ENCODE data around the gene WRAP73. TPM values are rescaled to one million over a fixed set of nuclear protein-coding genes. Genes with fewer than 3 reads are reported as not detected.

The WRAP73 gene
- total RNA-seq, 4 donors from 2014 or later: 19.7 to 30.4 (median 25.5) TPM

DNA sequence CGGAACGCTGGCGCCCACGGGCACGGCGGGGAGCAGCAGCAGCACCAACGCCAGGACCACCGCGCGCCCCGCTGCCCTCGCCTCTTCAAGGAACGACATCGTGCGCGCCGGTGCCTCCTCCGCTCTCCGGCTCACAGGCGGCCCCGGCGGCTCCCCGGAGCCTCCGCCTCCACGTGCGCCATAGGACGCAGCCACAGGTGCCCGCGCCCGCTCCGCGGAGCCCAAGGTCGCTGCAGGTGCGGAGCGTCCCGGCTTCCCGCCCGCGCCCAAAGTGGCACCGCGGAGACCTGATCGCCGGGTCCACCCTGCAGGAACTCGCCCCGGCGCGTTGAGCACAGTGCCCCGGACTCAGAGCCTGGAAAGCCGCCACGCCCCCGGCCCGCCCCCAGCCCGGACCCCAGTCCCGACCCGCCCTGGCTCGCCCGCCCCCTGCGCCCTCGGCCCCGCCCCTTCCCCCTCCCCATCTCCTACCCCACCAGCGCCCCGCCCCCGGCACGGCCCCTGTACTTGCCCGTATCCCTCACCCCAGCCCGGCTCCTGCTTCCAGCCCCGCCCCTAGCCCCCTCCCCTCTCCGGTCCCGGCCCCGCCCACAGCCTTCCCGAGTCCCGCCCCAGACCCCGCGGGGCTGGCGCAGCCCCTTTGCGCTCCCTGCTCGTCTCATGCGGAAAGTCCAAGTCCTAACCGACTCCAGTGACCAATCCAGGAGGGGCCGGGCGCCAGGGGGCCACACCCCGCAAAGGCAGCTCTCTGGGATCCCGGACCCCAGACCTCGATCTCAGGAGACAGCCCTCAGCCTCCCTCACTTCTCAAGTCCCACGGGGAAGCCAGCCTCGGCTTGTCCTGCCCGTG is 38.5 kb downstream of the WRAP73 start, which contains the start of gene MEGF6:
Gene MEGF6, minus strand, starts transcription at position 339 of the 850 bp plus-strand sequence. Its CDS starts 240 bp downstream, at position 99.
- DNase-seq: peak; percentile 66
- in situ Hi-C loops (cut with MboI; ENCODE audit: low pct_ligation_motif_present in 1 of 4, low pct_unique_long_range_greater_than_20kb in 1 of 4, low sequenced_read_pairs in 3 of 4) (no loop called here), intact Hi-C loops (cut with DNase I; ENCODE audit: low total_unique reads) (no loop called here)
- peak within 1 kb of the TSS in 3 of 4 donors; percentile 25 to 44 (median 40) for H3K4me3 ChIP-seq
- H3K4me1 ChIP-seq: peaks cover 11 to 19% (median 15%) of the 10 kb centered on the region in 4 donors
- peaks cover 51% of the 10 kb centered on the region for H3K27me3 ChIP-seq
- H3K27ac ChIP-seq: no peak within 1 kb of the TSS
- TF ChIP-seq, protein P1, sequence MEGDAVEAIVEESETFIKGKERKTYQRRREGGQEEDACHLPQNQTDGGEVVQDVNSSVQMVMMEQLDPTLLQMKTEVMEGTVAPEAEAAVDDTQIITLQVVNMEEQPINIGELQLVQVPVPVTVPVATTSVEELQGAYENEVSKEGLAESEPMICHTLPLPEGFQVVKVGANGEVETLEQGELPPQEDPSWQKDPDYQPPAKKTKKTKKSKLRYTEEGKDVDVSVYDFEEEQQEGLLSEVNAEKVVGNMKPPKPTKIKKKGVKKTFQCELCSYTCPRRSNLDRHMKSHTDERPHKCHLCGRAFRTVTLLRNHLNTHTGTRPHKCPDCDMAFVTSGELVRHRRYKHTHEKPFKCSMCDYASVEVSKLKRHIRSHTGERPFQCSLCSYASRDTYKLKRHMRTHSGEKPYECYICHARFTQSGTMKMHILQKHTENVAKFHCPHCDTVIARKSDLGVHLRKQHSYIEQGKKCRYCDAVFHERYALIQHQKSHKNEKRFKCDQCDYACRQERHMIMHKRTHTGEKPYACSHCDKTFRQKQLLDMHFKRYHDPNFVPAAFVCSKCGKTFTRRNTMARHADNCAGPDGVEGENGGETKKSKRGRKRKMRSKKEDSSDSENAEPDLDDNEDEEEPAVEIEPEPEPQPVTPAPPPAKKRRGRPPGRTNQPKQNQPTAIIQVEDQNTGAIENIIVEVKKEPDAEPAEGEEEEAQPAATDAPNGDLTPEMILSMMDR (IDR thresholded peaks at IDR 0.05): no peak
- TF ChIP-seq EP300 (IDR thresholded peaks at IDR 0.05; ENCODE audit: low read depth) (no peak), POLR2A (IDR thresholded peaks at IDR 0.05) (no peak), POLR2AphosphoS5 (IDR thresholded peaks at IDR 0.05) (no peak)
- no peaks in the 10 kb centered on the region for H3K36me3 ChIP-seq
- H3K9me3 ChIP-seq: no peaks in the 10 kb centered on the region
- WGBS, 2 donors (ENCODE audit: low coverage in 1 of 2): 1% methylated on average over 49 of the region's 87 CpGs; no CpG with 5 or more reads in 1 of the 2 donors

DNA sequence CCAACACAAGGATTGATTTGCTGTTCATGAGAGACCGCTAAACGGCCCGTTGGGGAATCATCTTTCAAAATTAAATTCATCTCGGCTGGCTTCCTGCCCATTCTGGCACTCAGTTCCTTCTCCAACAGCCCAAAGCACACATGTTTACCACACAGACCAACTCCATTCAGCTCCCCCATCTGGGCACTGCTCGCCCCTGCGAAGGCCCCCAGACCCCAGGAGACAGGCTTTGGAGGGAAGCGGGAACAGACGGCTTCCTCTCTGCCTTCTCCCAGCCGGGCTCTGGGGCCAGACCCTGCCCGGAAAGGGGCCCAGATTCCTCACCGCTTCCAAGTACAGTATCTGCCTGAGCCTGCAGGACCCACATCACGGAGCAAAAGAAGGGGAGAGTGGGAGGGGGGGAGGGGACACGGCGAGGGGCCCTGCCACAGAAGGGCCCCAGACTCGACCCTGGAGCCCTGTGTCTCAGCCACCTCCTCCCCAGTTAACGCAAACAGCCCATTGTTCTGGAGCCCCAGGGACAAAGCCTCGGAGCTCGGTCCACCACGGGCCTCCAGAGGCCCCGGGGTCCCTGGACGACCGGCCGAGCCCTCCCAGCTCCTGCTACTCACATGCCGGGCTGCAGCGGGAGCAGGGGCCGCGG is 39.3 kb downstream of the WRAP73 start:
- no peak for TF ChIP-seq EP300 (IDR thresholded peaks at IDR 0.05; ENCODE audit: low read depth)
- TF ChIP-seq POLR2A (IDR thresholded peaks at IDR 0.05): no peak
- TF ChIP-seq, protein P1 (IDR thresholded peaks at IDR 0.05): no peak
- TF ChIP-seq POLR2AphosphoS5 (IDR thresholded peaks at IDR 0.05): no peak
- peaks cover 51% of the 10 kb centered on the region for H3K27me3 ChIP-seq
- no peak overlapping the region for H3K27ac ChIP-seq
- in situ Hi-C loops (cut with MboI; ENCODE audit: low pct_ligation_motif_present in 1 of 4, low pct_unique_long_range_greater_than_20kb in 1 of 4, low sequenced_read_pairs in 3 of 4): no loop called here
- no peaks in the 10 kb centered on the region for H3K36me3 ChIP-seq
- intact Hi-C loops (cut with DNase I; ENCODE audit: low total_unique reads): no loop called here
- no peak for DNase-seq
- peaks cover 11 to 19% (median 15%) of the 10 kb centered on the region in 4 donors for H3K4me1 ChIP-seq
- H3K9me3 ChIP-seq: no peaks in the 10 kb centered on the region
- WGBS, 2 donors (ENCODE audit: low coverage in 1 of 2): 6% methylated on average over 24 of the region's 27 CpGs; no CpG with 5 or more reads in 1 of the 2 donors
- H3K4me3 ChIP-seq: peak overlapping the region in 3 of 4 donors; percentile 25 to 44 (median 40)

DNA sequence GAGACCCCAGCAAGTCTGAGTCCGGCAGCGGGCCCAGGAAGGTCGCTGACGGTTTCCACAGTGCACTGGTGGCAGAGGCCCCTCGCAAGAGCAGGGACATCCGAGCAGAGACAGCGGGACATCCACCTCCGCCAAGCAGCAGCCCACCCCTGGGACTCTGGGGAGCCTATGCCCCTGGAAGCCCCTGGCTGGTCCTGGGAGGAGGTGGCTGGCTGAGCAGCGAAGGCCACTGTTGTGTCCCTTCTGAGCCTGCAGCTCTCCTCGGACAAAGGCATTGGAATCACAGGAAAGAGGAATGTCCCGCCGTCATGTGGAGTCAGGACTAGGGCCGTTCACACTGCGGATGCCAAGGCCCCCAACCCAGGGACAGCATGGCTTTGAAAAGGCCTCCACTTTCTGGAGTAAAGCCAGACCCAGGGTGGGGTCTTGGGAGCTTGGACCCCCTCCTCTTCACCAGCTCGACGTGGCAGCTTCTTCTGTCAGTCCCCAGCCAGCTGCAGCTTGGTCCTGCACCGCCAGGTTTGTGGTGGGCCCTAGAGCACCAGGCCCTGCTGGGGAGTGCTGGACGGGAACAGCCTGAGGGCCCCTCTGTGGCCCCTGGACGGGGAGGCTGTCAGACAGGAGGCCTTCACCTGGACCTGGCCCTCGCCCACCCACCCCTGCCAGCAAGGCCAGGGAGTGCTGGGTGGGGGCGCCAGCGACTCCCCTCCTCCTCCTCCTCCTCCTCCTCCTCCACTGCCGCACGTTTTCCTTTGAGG is 40.0 kb downstream of the WRAP73 start:
- Histone ChIP-seq H3K36me3 (no peaks in the 10 kb centered on the region), H3K27ac (no peak overlapping the region), H3K4me1 (peaks cover 11 to 19% (median 15%) of the 10 kb centered on the region in 4 donors), H3K27me3 (peaks cover 49% of the 10 kb centered on the region), H3K4me3 (no peak overlapping the region), H3K9me3 (no peaks in the 10 kb centered on the region)
- TF ChIP-seq POLR2A (IDR thresholded peaks at IDR 0.05) (no peak), POLR2AphosphoS5 (IDR thresholded peaks at IDR 0.05) (no peak), EP300 (IDR thresholded peaks at IDR 0.05; ENCODE audit: low read depth) (no peak)
- TF ChIP-seq, protein P1 (IDR thresholded peaks at IDR 0.05): no peak
- DNase-seq: no peak
- in situ Hi-C loops (cut with MboI; ENCODE audit: low pct_ligation_motif_present in 1 of 4, low pct_unique_long_range_greater_than_20kb in 1 of 4, low sequenced_read_pairs in 3 of 4) (no loop called here), intact Hi-C loops (cut with DNase I; ENCODE audit: low total_unique reads) (no loop called here)
- WGBS, 2 donors (ENCODE audit: low coverage in 1 of 2): 62% methylated on average over 24 of the region's 24 CpGs; no CpG with 5 or more reads in 1 of the 2 donors

Measured in transverse colon (tissue), 4 donors.